MCF 10A (cell line): ENCODE measurements around the gene SAMD4A. TPM values are rescaled to one million over a fixed set of nuclear protein-coding genes. Genes with fewer than 3 reads are reported as not detected.
A peak's percentile ranks its signal among the peaks of the same experiment; 100 is the strongest.

ENCODE experiments used
- BruUV-seq: library from RNA; stranded (reverse); fragments of 400-500 nt; replicated peaks from 2 replicates; lab custom pipeline; 2021; lab: Mats Ljungman, UMichigan
- CTCF ChIA-PET: fragments of 300-600 bp; sonication (Branson Sonifier 250); formaldehyde crosslinking; extraction: SDS; loops from one replicate; lab custom pipeline; 2021; ENCODE audit warnings: antibody characterized with exemption, inconsistent platforms; lab: Yijun Ruan, JAX
- POLR2A ChIA-PET: fragments of 300-600, 350-650 bp; sonication (Branson Sonifier 250); formaldehyde crosslinking; extraction: SDS; loops from one replicate; lab custom pipeline; 2020; ENCODE audit warnings: antibody characterized with exemption, inconsistent platforms; lab: Yijun Ruan, JAX
- DNase-seq: peaks from one replicate; pipeline ENCODE4 v3.0.0-alpha.2; 2018; ENCODE audit not compliant: unreplicated experiment
- H3K27ac Mint-ChIP-seq: one replicate; pipeline ENCODE4 v1.8.0; 2022; ENCODE audit warnings: mild to moderate bottlenecking, low read depth, mixed read lengths; ENCODE audit not compliant: unreplicated experiment
- H3K27me3 Mint-ChIP-seq: one replicate; pipeline ENCODE4 v1.8.0; 2022; ENCODE audit warnings: mixed read lengths; ENCODE audit not compliant: insufficient read depth, unreplicated experiment
- H3K36me3 Mint-ChIP-seq: one replicate; pipeline ENCODE4 v1.8.0; 2022; ENCODE audit warnings: mild to moderate bottlenecking, moderate library complexity, mixed read lengths; ENCODE audit not compliant: insufficient read depth, unreplicated experiment
- H3K4me1 Mint-ChIP-seq: one replicate; pipeline ENCODE4 v1.8.0; 2022; ENCODE audit warnings: mixed read lengths; ENCODE audit not compliant: insufficient read depth, unreplicated experiment
- H3K4me3 Mint-ChIP-seq: one replicate; pipeline ENCODE4 v1.8.0; 2022; ENCODE audit warnings: mild to moderate bottlenecking, moderate library complexity, mixed read lengths; ENCODE audit not compliant: unreplicated experiment
- H3K9me3 Mint-ChIP-seq: one replicate; pipeline ENCODE4 v1.8.0; 2022; ENCODE audit warnings: mixed read lengths; ENCODE audit not compliant: unreplicated experiment
- intact Hi-C: fragments of 100-400 bp; cut with micrococcal nuclease; formaldehyde crosslinking; loops from 2 replicates; pipeline ENCODE4 v1.14.1; 2022
- total RNA-seq: library from RNA; stranded (reverse); gene quantifications from 2 replicates; pipeline ENCODE4 v1.2.3, GENCODE V29; 2022
- TF ChIP-seq, protein P1 (sequence below): fragments of 200-600 bp; IDR thresholded peaks from one replicate; pipeline ENCODE4 v1.8.0; 2022; ENCODE audit warnings: antibody characterized with exemption, mild to moderate bottlenecking; ENCODE audit not compliant: unreplicated experiment

The SAMD4A gene
- total RNA-seq, 1 experiment from 2014 or later, result 63.5 TPM

DNA sequence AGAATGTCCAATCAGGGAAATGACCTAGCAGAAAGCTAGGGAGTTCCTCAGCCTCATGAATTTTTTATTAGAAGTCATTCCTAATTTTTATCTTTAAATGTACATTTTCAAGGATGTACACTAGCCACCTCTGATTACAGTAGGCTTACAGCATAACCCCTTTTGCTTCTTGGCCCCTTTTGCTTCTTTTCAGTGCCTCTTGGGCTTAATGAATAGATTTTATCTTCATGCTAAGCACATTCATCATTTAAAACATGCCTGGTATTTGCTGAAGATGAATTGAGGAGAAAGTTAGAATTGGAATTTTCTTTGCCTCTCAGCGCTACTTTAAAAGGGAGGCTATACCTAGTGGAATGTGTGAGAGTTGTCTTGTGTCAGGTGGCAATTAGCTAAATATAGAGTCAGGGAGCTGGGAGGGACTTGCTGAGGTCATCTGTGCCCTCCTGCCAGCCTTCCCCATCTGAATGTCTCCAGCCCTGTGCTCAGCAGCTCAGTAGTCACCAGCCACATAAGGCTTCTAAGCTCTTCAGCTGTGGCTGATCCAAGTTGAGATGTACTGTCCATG is 132.1 kb downstream of the SAMD4A start:
- Mint-ChIP-seq H3K4me3 (no peak overlapping the region), H3K36me3 (no peaks in the 10 kb centered on the region), H3K9me3 (no peaks in the 10 kb centered on the region), H3K4me1 (peaks cover 9% of the 10 kb centered on the region), H3K27me3 (no peaks in the 10 kb centered on the region), H3K27ac (no peak overlapping the region)
- TF ChIP-seq, protein P1, sequence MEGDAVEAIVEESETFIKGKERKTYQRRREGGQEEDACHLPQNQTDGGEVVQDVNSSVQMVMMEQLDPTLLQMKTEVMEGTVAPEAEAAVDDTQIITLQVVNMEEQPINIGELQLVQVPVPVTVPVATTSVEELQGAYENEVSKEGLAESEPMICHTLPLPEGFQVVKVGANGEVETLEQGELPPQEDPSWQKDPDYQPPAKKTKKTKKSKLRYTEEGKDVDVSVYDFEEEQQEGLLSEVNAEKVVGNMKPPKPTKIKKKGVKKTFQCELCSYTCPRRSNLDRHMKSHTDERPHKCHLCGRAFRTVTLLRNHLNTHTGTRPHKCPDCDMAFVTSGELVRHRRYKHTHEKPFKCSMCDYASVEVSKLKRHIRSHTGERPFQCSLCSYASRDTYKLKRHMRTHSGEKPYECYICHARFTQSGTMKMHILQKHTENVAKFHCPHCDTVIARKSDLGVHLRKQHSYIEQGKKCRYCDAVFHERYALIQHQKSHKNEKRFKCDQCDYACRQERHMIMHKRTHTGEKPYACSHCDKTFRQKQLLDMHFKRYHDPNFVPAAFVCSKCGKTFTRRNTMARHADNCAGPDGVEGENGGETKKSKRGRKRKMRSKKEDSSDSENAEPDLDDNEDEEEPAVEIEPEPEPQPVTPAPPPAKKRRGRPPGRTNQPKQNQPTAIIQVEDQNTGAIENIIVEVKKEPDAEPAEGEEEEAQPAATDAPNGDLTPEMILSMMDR, result no peak
- no peak for DNase-seq
- ChIA-PET POLR2A (no interaction called here), CTCF (interaction anchor here (1.0 to 2.1 kb wide), 2 partner anchors 8 to 74 kb away, joined by 6 read pairs; no protein-coding TSS in a partner anchor)
- no TSS peak for BruUV-seq
- intact Hi-C loops, result no loop called here

DNA sequence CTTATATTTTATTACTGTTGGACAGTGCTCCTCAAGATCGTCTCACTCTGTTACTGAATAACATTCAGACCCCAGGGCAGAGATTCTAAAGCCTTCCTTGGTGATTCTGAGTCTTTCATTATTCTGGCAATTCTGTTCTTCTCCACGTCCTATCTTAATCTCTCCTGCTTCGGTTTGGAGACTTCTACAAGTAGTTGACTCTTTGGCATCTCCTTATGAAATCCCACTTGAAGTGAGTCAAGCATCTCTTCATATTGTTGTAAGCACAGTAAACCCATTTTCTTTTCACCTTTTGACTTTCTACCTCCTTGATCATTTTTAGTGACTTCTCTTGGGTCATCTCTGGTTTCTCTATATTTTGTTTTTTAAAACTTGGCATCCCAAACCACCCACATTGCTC is 132.8 kb downstream of the SAMD4A start:
- Mint-ChIP-seq H3K4me1 (peaks cover 9% of the 10 kb centered on the region), H3K36me3 (no peaks in the 10 kb centered on the region), H3K4me3 (no peak overlapping the region), H3K27ac (no peak overlapping the region), H3K9me3 (no peaks in the 10 kb centered on the region), H3K27me3 (no peaks in the 10 kb centered on the region)
- intact Hi-C loops, result no loop called here
- no TSS peak for BruUV-seq
- ChIA-PET POLR2A (interaction anchor here (0.7 to 1.7 kb wide), 2 partner anchors 11 to 134 kb away, joined by 4 to 5 read pairs; no protein-coding TSS in a partner anchor), CTCF (interaction anchor here (1.0 to 2.1 kb wide), 2 partner anchors 9 to 73 kb away, joined by 6 read pairs; no protein-coding TSS in a partner anchor)
- DNase-seq, result no peak
- TF ChIP-seq, protein P1, result no peak

DNA sequence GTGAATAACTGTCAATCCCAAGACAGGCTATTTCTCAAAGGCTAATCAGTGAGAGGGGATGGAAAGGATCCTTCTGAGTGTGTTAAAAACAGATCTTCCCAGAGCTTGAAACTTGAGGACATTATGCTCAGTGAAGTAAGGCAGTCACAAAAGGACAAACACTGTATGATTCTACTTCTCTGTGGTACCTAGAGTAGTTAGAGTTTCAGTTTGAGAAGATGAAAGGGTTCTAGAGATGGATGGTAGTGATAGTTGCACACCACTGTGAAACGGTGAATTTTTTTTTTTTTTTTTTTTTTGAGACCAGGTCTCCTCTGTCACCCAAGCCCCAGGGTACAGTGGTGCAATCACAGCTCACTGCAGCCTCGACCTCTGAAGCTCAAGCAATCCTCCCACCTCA is 133.8 kb downstream of the SAMD4A start:
- POLR2A ChIA-PET, result interaction anchor here (0.7 to 1.7 kb wide), 3 partner anchors 17 to 137 kb away, joined by 3 to 5 read pairs (median 3); no protein-coding TSS in a partner anchor

DNA sequence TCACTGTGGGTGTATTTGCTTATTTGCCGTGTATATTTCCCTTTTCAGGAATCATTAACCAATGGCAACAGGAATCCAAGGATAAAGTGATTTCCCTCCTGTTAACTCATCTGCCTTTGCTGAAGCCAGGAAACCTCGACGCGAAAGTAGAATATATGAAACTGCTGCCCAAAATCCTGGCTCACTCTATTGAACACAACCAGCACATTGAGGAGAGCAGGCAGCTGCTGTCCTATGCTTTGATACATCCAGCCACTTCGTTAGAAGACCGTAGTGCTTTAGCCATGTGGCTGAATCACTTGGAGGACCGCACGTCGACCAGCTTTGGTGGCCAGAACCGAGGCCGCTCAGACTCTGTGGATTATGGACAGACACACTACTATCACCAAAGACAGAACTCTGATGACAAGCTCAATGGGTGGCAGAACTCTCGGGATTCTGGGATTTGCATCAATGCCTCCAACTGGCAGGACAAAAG is 135.1 kb downstream of the SAMD4A start:
- H3K9me3 Mint-ChIP-seq, result no peaks in the 10 kb centered on the region
- TF ChIP-seq, protein P1, result no peak
- CTCF ChIA-PET, result interaction anchor here (0.6 to 1.4 kb wide), 4 partner anchors 11 to 136 kb away, joined by 3 to 10 read pairs (median 6); no protein-coding TSS in a partner anchor
- TSS peak; percentile 23 for BruUV-seq
- H3K4me1 Mint-ChIP-seq, result peaks cover 1% of the 10 kb centered on the region
- intact Hi-C loops, result no loop called here
- H3K27ac Mint-ChIP-seq, result no peak overlapping the region
- no peaks in the 10 kb centered on the region for H3K27me3 Mint-ChIP-seq
- H3K36me3 Mint-ChIP-seq, result no peaks in the 10 kb centered on the region
- no peak overlapping the region for H3K4me3 Mint-ChIP-seq
- POLR2A ChIA-PET, result no interaction called here
- no peak for DNase-seq

More for the DNA sequence above, 133.8 kb downstream of the SAMD4A start:
- H3K9me3 Mint-ChIP-seq, result no peaks in the 10 kb centered on the region
- TF ChIP-seq, protein P1, result no peak
- no TSS peak for BruUV-seq
- DNase-seq, result no peak
- H3K4me1 Mint-ChIP-seq, result peaks cover 9% of the 10 kb centered on the region
- no peaks in the 10 kb centered on the region for H3K36me3 Mint-ChIP-seq
- CTCF ChIA-PET, result interaction anchor here (0.6 to 2.1 kb wide), 8 partner anchors 10 to 136 kb away, joined by 3 to 10 read pairs (median 5); no protein-coding TSS in a partner anchor
- intact Hi-C loops, result no loop called here
- H3K27me3 Mint-ChIP-seq, result no peaks in the 10 kb centered on the region
- H3K27ac Mint-ChIP-seq, result no peak overlapping the region
- no peak overlapping the region for H3K4me3 Mint-ChIP-seq
